Neural cell (in vitro differentiated cells): ENCODE measurements around the gene MOCOS. TPM values are rescaled to one million over a fixed set of nuclear protein-coding genes. Genes with fewer than 3 reads are reported as not detected.

Experiments
- H2AFZ ChIP-seq: fragments of 200-600, 300-800 bp; sonication (generic), shearing (Covaris generic); 2 replicates; pipeline ENCODE4 v1.6.0; 2014; ENCODE audit warnings: low read depth, mild to moderate bottlenecking, antibody characterized with exemption, low read length, moderate library complexity
- H3F3A ChIP-seq: fragments of 200-600 bp; shearing (Covaris generic); 2 replicates; pipeline ENCODE4 v1.6.1; 2016; ENCODE audit warnings: mild to moderate bottlenecking, moderate library complexity, mixed read lengths, antibody characterized with exemption, low read length; ENCODE audit not compliant: insufficient read depth, poor library complexity, severe bottlenecking
- H3K27ac ChIP-seq: fragments of 200-600, 300-800 bp; sonication (generic), shearing (Covaris generic); 2 replicates; pipeline ENCODE4 v1.5.1; 2014; ENCODE audit warnings: mild to moderate bottlenecking, low read length, moderate library complexity
- H3K27me3 ChIP-seq: fragments of 300-800, 200-600 bp; sonication (generic), shearing (Covaris generic); 2 replicates; pipeline ENCODE4 v1.6.0; 2014; ENCODE audit warnings: mild to moderate bottlenecking, low read depth, low read length, moderate library complexity; ENCODE audit not compliant: insufficient read depth
- H3K36me3 ChIP-seq: fragments of 300-800, 200-600 bp; sonication (generic), shearing (Covaris generic); 2 replicates; pipeline ENCODE4 v1.5.1; 2014; ENCODE audit warnings: mild to moderate bottlenecking, antibody characterized with exemption, low read length, moderate library complexity; ENCODE audit not compliant: insufficient read depth
- H3K4me2 ChIP-seq: fragments of 300-800, 200-600 bp; sonication (generic), shearing (Covaris generic); 2 replicates; pipeline ENCODE4 v1.6.0; 2014; ENCODE audit warnings: mild to moderate bottlenecking, low read length
- H3K4me3 ChIP-seq: fragments of 300-800, 200-600 bp; sonication (generic), shearing (Covaris generic); 2 replicates; pipeline ENCODE4 v1.5.1; 2014; ENCODE audit warnings: mild to moderate bottlenecking, low read length, moderate library complexity
- H3K79me2 ChIP-seq: fragments of 200-600 bp; shearing (Covaris generic); replicated peaks from 2 replicates; pipeline ENCODE4 v1.6.0; 2014; ENCODE audit warnings: mild to moderate bottlenecking, low read length, moderate library complexity; ENCODE audit not compliant: insufficient read depth
- H3K9ac ChIP-seq: fragments of 300-800, 200-600 bp; sonication (generic), shearing (Covaris generic); 2 replicates; pipeline ENCODE4 v1.6.1; 2016; ENCODE audit warnings: mild to moderate bottlenecking, low read length, mixed read lengths
- H3K9me2 ChIP-seq: fragments of 200-600 bp; shearing (Covaris generic); 2 replicates; pipeline ENCODE4 v1.6.1; 2016; ENCODE audit warnings: mild to moderate bottlenecking, low read length, mixed read lengths; ENCODE audit not compliant: insufficient read depth
- H3K9me3 ChIP-seq: fragments of 200-600, 300-800 bp; sonication (generic), shearing (Covaris generic); 2 replicates; pipeline ENCODE4 v1.6.1; 2016; ENCODE audit warnings: mild to moderate bottlenecking, mixed run types, low read length, moderate library complexity, mixed read lengths
- H4K20me1 ChIP-seq: fragments of 200-600 bp; shearing (Covaris generic); 2 replicates; pipeline ENCODE4 v1.6.1; 2016; ENCODE audit warnings: mild to moderate bottlenecking, mixed run types; ENCODE audit not compliant: insufficient read depth
- CTCF ChIP-seq: fragments of 450-650 bp; IDR thresholded peaks from 2 replicates; pipeline ENCODE4 v1.5.1; 2014; ENCODE audit warnings: antibody characterized with exemption, mild to moderate bottlenecking, moderate library complexity; ENCODE audit not compliant: poor library complexity, severe bottlenecking
- EP300 ChIP-seq: fragments of 450-650 bp; conservative IDR thresholded peaks from 2 replicates; pipeline ENCODE4 v1.6.1; 2014; ENCODE audit warnings: antibody characterized with exemption, mild to moderate bottlenecking, moderate library complexity; ENCODE audit not compliant: poor library complexity, severe bottlenecking
- EZH2 ChIP-seq: fragments of 200-600, 300-800 bp; shearing (Covaris generic), sonication (generic); IDR thresholded peaks from 2 replicates; pipeline ENCODE4 v1.6.1; 2014; ENCODE audit warnings: antibody characterized with exemption, low read length, borderline replicate concordance, mild to moderate bottlenecking; ENCODE audit not compliant: insufficient read depth, poor library complexity, severe bottlenecking
- MXI1 ChIP-seq: fragments of 450-650 bp; conservative IDR thresholded peaks from 2 replicates; pipeline ENCODE4 v1.6.1; 2014; ENCODE audit warnings: antibody characterized with exemption, mild to moderate bottlenecking; ENCODE audit not compliant: poor library complexity, severe bottlenecking
- POLR2AphosphoS5 ChIP-seq: IDR thresholded peaks from 2 replicates; pipeline ENCODE4 v1.6.1; 2012
- RAD21 ChIP-seq: fragments of 450-650 bp; conservative IDR thresholded peaks from 2 replicates; pipeline ENCODE4 v1.6.1; 2014; ENCODE audit warnings: antibody characterized with exemption, mild to moderate bottlenecking, moderate library complexity
- REST ChIP-seq: IDR thresholded peaks from 2 replicates; pipeline ENCODE4 v1.6.1; 2012; ENCODE audit warnings: borderline replicate concordance
- SMC3 ChIP-seq: fragments of 450-650 bp; conservative IDR thresholded peaks from 2 replicates; pipeline ENCODE4 v1.6.1; 2014; ENCODE audit warnings: antibody characterized with exemption, mild to moderate bottlenecking, moderate library complexity; ENCODE audit not compliant: poor library complexity
- TAF1 ChIP-seq: IDR thresholded peaks from 2 replicates; pipeline ENCODE4 v1.6.1; 2012; ENCODE audit warnings: low read depth
- polyA plus RNA-seq: library from polyadenylated mRNA; depleted of rRNA; stranded (reverse); fragments of >200 nt; gene quantifications from 2 replicates; pipeline ENCODE4 v1.2.3, GENCODE V29; 2014

MOCOS gene
- polyA plus RNA-seq, 1 donor from 2014 or later, result not detected

GRCh38 chr18:36191286-36191685 is 4.0 kb downstream of the MOCOS start:
- H3K79me2 ChIP-seq, result no peaks in the 10 kb centered on the region
- H4K20me1 ChIP-seq, result no peaks in the 10 kb centered on the region
- H2AFZ ChIP-seq, result no peak overlapping the region
- H3K36me3 ChIP-seq, result no peaks in the 10 kb centered on the region
- H3K27me3 ChIP-seq, result peaks cover 29% of the 10 kb centered on the region
- no peak overlapping the region for H3K4me2 ChIP-seq
- no peak overlapping the region for H3K4me3 ChIP-seq
- H3K9me3 ChIP-seq, result no peaks in the 10 kb centered on the region
- no peak overlapping the region for H3K9ac ChIP-seq
- TF ChIP-seq CTCF, result no peak
- H3K27ac ChIP-seq, result no peak overlapping the region
- H3F3A ChIP-seq, result no peaks in the 10 kb centered on the region
- no peaks in the 10 kb centered on the region for H3K9me2 ChIP-seq

- no peaks in the 10 kb centered on the region for H3K9me2 ChIP-seq
- no peaks in the 10 kb centered on the region for H3K9me3 ChIP-seq
- no peaks in the 10 kb centered on the region for H3K36me3 ChIP-seq
- H3F3A ChIP-seq, result no peaks in the 10 kb centered on the region
- H2AFZ ChIP-seq, result no peak overlapping the region
- peaks cover 24% of the 10 kb centered on the region for H3K27me3 ChIP-seq
- H3K4me2 ChIP-seq, result no peak overlapping the region
- no peak overlapping the region for H3K4me3 ChIP-seq
- H3K9ac ChIP-seq, result no peak overlapping the region
- TF ChIP-seq MXI1 (no peak), POLR2AphosphoS5 (no peak), RAD21 (no peak), SMC3 (no peak), TAF1 (no peak), EP300 (no peak), CTCF (no peak), EZH2 (no peak), REST (no peak)
- H4K20me1 ChIP-seq, result no peaks in the 10 kb centered on the region
- no peaks in the 10 kb centered on the region for H3K79me2 ChIP-seq
- no peak overlapping the region for H3K27ac ChIP-seq
These were observed 4.4 kb downstream of the MOCOS start for GRCh38 chr18:36191711-36192110.
